NCI-H345 (cell line): ENCODE measurements around the gene CLK2.

Experiments used
- DNase-seq: peaks from one replicate; lab custom pipeline; 2025; lab: John Stamatoyannopoulos, UW

Gene CLK2

GRCh38 chr1:155273343-155274245, at the start of gene CLK2:
Gene CLK2, minus strand, starts transcription at chr1:155273504. Its CDS starts 2,527 bp downstream, at chr1:155270977.
- peak; percentile 100 for DNase-seq

DNA sequence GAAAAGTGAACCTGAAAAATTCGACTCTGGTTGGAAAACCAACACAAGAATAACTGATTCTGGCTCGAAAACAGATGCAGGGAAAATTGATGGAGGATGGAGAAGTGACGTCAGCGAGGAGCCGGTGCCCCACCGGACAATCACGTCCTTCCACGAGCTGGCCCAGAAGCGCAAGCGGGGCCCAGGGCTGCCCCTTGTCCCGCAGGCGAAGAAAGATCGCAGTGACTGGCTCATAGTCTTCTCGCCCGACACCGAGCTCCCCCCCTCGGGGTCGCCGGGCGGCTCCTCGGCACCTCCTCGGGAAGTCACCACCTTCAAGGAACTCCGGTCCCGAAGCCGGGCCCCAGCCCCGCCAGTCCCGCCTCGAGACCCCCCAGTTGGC, 49.3 kb upstream of the CLK2 start:
- DNase-seq: no peak

DNA sequence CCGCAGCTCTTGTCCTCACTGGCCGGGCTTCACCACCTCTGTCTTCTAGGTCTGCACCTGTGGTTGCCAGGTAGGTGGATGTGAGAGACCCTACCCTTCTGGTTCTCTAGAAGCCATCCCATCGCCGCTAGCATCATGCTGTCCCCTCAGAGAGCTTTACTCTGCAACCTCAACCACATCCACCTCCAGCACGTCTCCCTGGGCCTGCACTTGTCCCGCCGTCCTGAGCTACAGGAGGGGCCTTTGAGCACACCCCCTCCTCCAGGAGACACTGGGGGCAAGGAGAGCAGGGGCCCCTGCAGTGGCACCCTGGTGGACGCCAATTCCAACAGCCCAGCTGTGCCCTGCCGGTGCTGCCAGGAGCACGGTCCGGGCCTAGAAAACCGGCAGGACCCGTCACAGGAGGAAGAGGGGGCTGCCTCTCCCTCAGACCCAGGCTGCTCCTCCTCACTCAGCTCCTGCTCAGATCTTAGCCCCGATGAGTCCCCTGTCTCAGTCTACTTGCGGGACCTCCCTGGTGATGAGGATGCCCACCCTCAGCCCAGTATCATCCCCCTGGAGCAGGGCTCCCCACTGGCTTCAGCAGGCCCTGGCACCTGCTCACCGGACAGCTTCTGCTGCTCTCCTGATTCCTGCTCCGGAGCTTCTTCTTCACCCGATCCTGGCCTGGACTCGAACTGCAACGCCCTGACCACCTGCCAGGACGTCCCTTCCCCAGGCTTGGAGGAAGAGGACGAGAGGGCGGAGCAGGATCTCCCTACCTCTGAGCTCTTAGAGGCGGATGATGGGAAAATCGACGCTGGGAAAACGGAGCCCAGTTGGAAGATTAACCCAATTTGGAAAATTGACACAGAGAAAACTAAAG, 48.6 kb upstream of the CLK2 start:
- peak; percentile 52 for DNase-seq

- DNase-seq: peak; percentile 67
Observed at GRCh38 chr1:155320661-155321617, 47.6 kb upstream of the CLK2 start, which contains the start of gene RUSC1. Gene RUSC1, plus strand, starts transcription at chr1:155320894. Its CDS starts 880 bp downstream, at chr1:155321774.

GRCh38 chr1:155320252-155320651, 46.9 kb upstream of the CLK2 start:
- DNase-seq: no peak

GRCh38 chr1:155319536-155319935, 46.2 kb upstream of the CLK2 start:
- no peak for DNase-seq

DNA sequence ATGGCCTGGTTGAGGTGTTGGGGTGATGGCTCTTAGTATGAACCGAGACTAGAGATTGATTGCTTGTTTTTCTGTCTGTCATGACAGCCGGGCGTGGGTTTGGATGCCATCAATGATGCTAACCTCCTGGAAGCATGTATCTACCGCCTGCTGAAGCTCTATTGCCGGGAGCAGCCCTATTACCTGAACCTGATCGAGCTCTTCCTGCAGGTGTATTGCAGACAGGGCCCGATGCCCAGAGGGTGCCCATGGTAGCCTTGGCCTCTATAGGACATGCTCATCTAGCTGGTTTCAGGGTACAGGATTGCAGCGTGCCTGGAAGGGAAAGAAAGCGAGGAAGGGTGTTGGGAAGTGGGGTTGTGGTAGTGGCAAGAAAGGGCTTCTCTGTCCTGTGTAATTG, 44.8 kb upstream of the CLK2 start:
- DNase-seq: no peak

DNA sequence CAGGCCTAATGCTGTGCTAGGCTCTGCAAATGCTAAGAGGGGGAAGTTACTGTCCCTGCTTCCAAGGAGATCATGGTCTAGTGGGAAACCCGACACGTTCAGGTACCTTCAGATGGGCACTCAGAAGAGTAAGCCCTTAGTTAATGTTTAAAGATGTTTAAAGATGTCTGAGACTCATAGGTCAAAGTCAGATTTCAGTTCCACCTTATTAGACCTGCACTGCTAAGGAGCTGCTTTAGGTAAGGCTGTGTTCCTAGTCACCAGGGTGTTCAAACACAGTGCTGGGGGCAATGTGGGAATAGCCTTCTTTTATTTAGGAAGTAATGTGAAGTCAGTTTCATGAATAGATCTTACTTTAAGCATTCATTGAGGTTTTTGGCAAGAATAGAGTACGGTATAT, 43.6 kb upstream of the CLK2 start:
- no peak for DNase-seq

- DNase-seq: no peak
Observed at GRCh38 chr1:155313261-155313660, 40.0 kb upstream of the CLK2 start.

- DNase-seq: peak; percentile 64
Observed at GRCh38 chr1:155309423-155310021, 36.2 kb upstream of the CLK2 start.

DNA sequence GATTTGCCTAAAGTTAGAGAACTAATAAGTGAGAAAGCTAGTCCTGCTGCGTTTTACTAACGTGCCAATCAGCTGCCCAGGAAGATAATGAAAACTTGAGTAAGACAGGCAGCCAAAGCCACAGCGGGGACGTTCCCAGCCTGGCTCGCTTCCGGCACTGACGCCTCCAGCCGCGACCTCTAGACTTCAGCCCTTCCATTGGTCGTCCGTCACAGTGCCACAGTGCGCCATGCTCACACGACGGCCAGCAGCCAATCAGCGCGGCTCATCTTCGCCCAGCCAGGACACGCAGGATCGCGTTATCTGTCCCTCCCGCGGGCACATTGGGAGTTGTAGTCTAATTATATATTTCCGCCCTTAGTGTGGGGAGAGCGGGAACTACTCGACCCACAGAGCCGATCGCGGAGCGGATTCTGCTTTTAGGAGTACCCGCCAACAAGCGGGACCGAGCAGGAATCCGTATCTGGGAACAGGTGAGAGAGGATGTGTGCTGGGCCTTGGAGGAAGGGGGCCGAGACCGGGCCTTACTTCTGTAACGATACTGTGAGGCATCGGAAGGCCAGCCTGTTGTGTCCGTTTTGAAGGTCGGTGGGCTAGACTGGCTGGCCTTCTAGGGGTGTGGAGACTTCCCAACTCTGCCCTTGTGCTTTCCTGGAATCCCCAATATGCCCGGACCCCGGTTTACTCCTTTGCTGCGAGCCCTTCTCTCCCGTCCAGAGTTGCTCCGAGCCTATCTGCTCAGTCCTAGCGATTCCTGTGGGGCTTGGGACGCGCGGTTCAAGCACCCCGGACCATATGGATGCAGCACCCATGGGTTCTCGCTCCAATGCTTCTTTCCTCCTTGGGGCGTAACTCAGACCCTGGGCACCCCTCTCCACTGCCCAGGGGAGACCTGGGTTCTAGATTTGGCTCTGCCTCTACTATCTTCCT, 35.5 kb upstream of the CLK2 start, which contains the start of gene FDPS:
FDPS (plus strand) TSS at position 374 of the 930 bp plus-strand sequence. CDS start 924 bp downstream, outside the sequence.
- DNase-seq: peak; percentile 100

DNA sequence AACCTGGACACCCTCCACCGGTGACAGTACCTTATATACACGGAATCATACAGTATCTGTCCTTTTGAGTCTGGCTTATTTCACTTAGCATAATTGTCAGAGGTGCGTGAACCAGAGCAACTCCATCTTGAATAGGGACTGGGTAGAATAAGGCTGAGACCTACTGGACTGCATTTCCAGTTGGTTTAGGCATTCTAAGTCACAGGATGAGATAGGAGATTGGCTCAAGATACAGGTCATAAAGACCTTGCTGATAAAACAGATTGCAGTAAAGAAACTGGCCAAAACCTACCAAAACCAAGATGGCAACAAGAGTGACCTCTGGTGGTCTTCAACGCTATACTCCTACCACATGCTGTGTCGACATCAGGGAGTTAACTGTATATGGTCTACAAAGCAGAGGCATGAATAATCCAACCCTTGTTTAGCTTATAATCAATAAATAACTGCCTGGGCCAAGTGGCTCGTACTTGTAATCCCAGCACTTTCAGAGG, 34.0 kb upstream of the CLK2 start:
- peak; percentile 32 for DNase-seq

- no peak for DNase-seq
Observed at GRCh38 chr1:155305881-155306391, 32.6 kb upstream of the CLK2 start.

DNA sequence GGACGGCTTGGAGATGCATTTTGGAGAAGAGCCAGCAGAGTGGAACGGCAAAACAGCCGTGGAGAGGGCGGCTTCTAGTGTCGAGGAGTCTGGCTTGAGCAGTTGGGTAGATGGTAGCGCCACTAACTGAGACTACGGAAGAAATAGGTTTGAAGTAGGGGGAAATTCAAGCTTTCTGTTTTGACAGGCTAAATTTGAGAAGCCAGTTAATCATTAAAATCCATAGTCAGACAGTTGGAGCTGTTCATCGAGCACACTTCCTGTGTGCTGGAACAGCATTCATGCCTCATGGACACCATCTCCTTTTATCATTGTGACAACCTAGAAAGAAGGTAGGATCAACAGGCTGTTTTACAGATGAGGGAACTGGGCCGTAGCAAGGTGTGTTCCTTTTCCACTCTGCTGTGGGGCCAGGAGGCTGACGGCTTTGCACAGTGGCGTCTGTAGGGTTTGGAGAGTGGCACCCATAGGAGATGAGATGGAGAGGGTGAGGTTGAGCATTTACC, 31.3 kb upstream of the CLK2 start:
- no peak for DNase-seq

- DNase-seq: no peak
Observed at GRCh38 chr1:155301342-155301841, 28.1 kb upstream of the CLK2 start, which contains the start of gene PKLR. Gene PKLR, minus strand, starts transcription at chr1:155301438. Its CDS starts 43 bp downstream, at chr1:155301395.

DNA sequence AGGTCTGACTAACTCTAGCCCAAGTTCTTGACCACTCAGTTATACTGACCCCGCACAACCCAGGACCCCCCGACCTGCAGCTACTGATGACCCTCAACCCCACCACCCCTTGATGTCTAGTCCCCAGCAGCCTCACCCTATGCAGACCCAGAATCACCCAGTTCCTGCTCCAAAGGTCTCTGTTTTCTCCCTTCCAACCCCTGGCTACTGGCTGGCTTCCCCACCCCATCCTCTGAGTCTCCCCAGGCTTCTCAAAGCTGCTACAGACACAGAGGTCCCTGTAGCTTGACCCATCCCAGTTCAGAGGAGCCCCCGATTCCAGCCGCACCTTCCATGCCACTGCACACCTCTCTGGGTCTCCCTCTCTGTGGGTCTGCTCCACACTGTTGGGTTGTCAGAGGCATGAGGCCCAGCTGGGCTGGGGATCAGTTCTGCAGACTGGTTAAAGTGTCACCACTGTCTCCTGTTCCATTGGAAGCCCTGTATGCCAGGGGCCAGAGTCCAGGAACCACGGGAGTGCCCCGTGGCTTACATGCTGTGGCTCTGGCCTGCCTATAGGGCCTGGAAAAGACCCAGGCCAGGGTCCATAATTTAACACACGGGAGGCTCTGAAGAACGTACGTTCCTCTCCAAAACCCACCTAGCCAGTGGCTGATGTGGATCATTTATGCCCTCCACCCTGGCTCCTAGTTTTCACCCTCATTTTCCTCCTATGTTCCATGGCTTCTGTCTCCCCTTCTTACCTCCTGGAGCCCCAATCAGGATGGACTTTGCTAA, 27.4 kb upstream of the CLK2 start:
- DNase-seq: no peak

DNA sequence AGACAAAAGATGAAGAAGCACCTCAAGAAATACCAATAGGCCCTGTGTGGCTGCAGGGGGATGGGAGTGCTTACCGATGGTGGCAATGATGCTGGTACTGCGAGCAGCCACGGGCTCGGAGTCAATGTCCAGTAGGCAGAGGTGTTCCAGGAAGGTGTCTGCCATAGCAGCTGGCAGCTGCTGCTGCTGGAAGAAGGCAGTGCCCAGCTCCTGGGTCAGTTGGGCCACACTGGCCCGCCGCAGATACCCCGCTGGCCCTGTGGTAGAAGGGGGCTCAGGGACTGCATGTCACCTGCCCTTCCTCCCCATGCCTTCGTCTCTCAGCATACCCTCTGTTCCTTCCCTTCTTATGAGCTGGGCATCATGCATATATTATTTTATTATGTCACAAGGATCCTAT, 26.7 kb upstream of the CLK2 start:
- DNase-seq: no peak

GRCh38 chr1:155297384-155297783, 24.1 kb upstream of the CLK2 start:
- no peak for DNase-seq
